ENCODE data around the gene TIMM22.

- no peak for TF ChIP-seq GATA2 (IDR thresholded peaks at IDR 0.05; ENCODE audit: low read depth, low read length)
- no peak for TF ChIP-seq GATA3 (IDR thresholded peaks at IDR 0.05; ENCODE audit: low read depth, low read length)
Observed at GRCh38 chr17:1013729-1014090, 16.8 kb downstream of the TIMM22 start.
